NCI-H2081 (cell line): ENCODE measurements around the gene GUCY2C.

Experiments used
- DNase-seq, 2 experiments: peaks; one replicate each; lab custom pipeline; 2025; lab: John Stamatoyannopoulos, UW

The GUCY2C gene

GRCh38 chr12:14571779-14572178 is 124.6 kb downstream of the GUCY2C start:
- DNase-seq: no peak

GRCh38 chr12:14570231-14570630 is 126.2 kb downstream of the GUCY2C start:
- DNase-seq: no peak

- no peak for DNase-seq
These were observed 128.8 kb downstream of the GUCY2C start, which contains the start of gene PLBD1 for GRCh38 chr12:14567351-14568162. PLBD1 (minus strand) TSS chr12:14567883; CDS start chr12:14567696, 187 bp downstream.

- DNase-seq: no peak
These were observed 132.0 kb downstream of the GUCY2C start for GRCh38 chr12:14564336-14564959.

GRCh38 chr12:14563046-14563445 is 133.4 kb downstream of the GUCY2C start:
- no peak for DNase-seq
